HG02642 (cell line): Measurements from ENCODE around the gene HAPSTR1.
"Not testable (repeated sequence)": the region's sequence is repeated elsewhere in the genome, so short reads cannot be mapped to it uniquely, and the experiment has no call there.

ENCODE experiments used
- ATAC-seq: cut with Tn5 transposase; IDR thresholded peaks from one replicate; pipeline ENCODE4 v1.9.1; 2021; ENCODE audit warnings: mild to moderate bottlenecking; ENCODE audit not compliant: unreplicated experiment, poor library complexity

HAPSTR1 gene

GRCh38 chr16:9070254-9070653, 21.2 kb upstream of the HAPSTR1 start:
- ATAC-seq: no peak

GRCh38 chr16:9071377-9071776, 20.1 kb upstream of the HAPSTR1 start:
- ATAC-seq: no peak

GRCh38 chr16:9072806-9073341, 18.6 kb upstream of the HAPSTR1 start:
- no peak for ATAC-seq

GRCh38 chr16:9075299-9076071, 16.0 kb upstream of the HAPSTR1 start:
- ATAC-seq: no peak

- ATAC-seq: no peak
Measured at GRCh38 chr16:9077091-9077809, 14.2 kb upstream of the HAPSTR1 start.

GRCh38 chr16:9078467-9079429, 12.7 kb upstream of the HAPSTR1 start:
- peak; percentile 69 for ATAC-seq

GRCh38 chr16:9079430-9079812, 12.0 kb upstream of the HAPSTR1 start:
- no peak for ATAC-seq

- no peak for ATAC-seq
Measured at GRCh38 chr16:9081158-9081557, 10.3 kb upstream of the HAPSTR1 start.

- no peak for ATAC-seq
Measured at GRCh38 chr16:9081843-9082242, 9.6 kb upstream of the HAPSTR1 start.

- ATAC-seq: no peak
Measured at GRCh38 chr16:9082422-9082821, 9.0 kb upstream of the HAPSTR1 start.

- not testable (repeated sequence) for ATAC-seq
Measured at GRCh38 chr16:9087733-9088132, 3.7 kb upstream of the HAPSTR1 start.

GRCh38 chr16:9088848-9089247, 2.6 kb upstream of the HAPSTR1 start:
- no peak for ATAC-seq

- no peak for ATAC-seq
Measured at GRCh38 chr16:9089660-9090059, 1.8 kb upstream of the HAPSTR1 start.

- ATAC-seq: no peak
Measured at GRCh38 chr16:9090101-9090959, 1.1 kb upstream of the HAPSTR1 start.

- ATAC-seq: peak; percentile 22
Measured at GRCh38 chr16:9091867-9092281, 430 bp downstream of the HAPSTR1 start.

- peak; percentile 13 for ATAC-seq
Measured at GRCh38 chr16:9092282-9092977, 986 bp downstream of the HAPSTR1 start.

- no peak for ATAC-seq
Measured at GRCh38 chr16:9092978-9093344, 1.5 kb downstream of the HAPSTR1 start.

GRCh38 chr16:9094011-9094846, 2.8 kb downstream of the HAPSTR1 start:
- ATAC-seq: no peak
